ENCODE data around the gene NLRP1. TPM values are rescaled to one million over a fixed set of nuclear protein-coding genes. Genes with fewer than 3 reads are reported as not detected.

Gene NLRP1
- total RNA-seq, 4 donors from 2014 or later: 10.4 to 33.4 (median 14.3) TPM

DNA sequence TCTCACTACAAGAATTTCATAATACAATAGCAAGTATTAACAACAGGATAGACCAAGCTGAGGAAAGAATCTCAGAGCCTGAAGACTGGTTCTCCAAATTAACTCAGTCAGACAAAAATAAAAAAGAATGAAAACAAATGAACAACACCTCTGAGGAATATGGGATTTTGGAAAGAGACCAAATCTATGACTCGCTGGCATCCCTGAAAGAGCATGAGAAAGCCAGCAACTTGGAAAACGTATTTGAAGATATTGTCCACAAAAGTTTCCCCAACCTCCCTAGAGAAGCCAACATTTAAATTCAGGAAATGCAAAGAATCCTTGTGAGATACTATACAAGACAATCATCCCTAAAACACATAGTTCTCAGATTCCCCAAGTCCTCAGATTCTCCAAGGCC lies 20.9 kb downstream of the NLRP1 start:
- H3K4me1 ChIP-seq: peaks cover 0 to 5% (median 0%) of the 10 kb centered on the region in 3 donors
- no peak for TF ChIP-seq POLR2A (IDR thresholded peaks at IDR 0.05)
- TF ChIP-seq, protein P1, sequence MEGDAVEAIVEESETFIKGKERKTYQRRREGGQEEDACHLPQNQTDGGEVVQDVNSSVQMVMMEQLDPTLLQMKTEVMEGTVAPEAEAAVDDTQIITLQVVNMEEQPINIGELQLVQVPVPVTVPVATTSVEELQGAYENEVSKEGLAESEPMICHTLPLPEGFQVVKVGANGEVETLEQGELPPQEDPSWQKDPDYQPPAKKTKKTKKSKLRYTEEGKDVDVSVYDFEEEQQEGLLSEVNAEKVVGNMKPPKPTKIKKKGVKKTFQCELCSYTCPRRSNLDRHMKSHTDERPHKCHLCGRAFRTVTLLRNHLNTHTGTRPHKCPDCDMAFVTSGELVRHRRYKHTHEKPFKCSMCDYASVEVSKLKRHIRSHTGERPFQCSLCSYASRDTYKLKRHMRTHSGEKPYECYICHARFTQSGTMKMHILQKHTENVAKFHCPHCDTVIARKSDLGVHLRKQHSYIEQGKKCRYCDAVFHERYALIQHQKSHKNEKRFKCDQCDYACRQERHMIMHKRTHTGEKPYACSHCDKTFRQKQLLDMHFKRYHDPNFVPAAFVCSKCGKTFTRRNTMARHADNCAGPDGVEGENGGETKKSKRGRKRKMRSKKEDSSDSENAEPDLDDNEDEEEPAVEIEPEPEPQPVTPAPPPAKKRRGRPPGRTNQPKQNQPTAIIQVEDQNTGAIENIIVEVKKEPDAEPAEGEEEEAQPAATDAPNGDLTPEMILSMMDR (IDR thresholded peaks at IDR 0.05): no peak
- intact Hi-C loops (cut with DNase I): no loop called here
- H3K36me3 ChIP-seq: peaks cover 0 to 46% (median 10%) of the 10 kb centered on the region in 3 donors
- 38 to 43% methylated on average over 2 of the region's 2 CpGs for WGBS, 2 donors
- H3K4me3 ChIP-seq: no peak overlapping the region
- no peak overlapping the region for H3K27ac ChIP-seq
- no peaks in the 10 kb centered on the region for H3K27me3 ChIP-seq
- no peaks in the 10 kb centered on the region for H3K9me3 ChIP-seq
- no peak for DNase-seq

DNA sequence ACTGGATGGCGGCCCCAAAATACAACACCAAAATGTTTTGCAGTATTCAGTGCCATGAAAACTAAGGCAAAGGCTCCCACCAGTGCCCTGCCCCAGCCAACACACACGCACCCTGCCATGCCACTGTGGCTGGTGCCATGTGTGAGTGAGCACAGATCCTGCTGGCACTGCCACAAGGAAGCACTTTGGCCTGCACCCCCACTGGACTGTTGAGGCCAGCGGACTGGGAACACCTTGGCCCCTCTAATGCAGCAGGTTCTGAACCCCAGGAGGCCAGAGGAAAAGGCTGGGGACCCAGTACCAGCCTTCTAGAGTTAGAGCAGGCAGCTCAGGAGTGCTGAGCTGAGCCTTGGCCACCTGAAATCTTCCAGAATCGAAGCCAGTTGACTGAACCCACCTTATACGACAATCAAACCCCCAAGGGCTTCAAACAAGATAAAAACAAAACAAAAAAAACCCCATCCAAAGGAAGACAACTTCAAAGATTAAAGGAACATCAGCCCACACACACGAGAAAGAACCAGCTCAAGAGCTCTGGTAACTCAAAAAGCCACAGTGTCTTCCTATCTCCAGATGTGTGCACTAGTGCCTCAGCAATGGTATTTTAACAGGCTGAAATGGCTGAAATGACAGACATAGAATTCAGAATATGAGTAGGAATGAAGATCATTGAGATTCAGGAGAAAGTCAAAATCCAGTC lies 21.5 kb downstream of the NLRP1 start:
- WGBS, 2 donors: 56 to 83% methylated on average over 2 to 4 of the region's 6 CpGs

DNA sequence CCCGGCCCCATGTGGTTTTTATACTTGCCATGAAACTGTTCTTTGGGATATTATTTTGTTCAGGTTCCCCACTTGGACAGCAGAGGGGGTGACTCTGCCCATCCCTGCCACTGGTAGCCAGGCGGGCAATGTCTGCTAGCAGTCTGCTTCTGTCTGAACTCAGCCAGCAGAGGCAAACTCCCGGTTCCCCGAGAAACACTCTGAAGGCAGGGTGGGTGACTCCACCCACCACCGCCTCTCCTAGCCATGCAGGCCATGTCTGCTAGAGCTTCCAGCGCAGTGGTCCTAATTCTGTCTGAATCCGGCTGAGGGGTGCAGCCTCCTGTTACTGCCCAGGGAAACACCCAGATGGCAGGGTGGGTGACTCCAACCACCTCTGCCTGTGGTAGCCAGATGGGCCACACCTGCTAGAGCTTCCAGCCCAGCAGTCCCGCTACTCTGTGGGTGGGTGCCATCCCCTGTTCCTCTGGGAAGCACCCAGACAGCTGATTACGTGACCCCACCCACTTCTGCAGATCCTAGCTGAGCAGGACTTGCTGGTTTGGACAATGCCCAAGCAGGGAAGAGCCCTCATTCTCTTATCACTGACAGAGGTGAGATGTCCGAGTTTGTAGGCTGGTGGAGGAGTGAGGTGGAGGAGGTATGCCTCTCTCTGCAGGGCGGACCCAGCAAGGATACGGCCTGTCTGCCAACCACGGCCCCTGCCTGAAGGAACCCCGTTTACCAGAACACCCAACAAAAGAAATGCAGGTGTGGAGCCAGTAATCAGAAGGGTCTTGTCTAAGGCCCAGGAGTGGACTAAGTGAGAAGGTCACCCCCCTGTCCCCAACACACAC lies 22.4 kb downstream of the NLRP1 start:
- intact Hi-C loops (cut with DNase I): no loop called here
- DNase-seq: no peak
- Histone ChIP-seq H3K4me1 (peaks cover 0 to 5% (median 0%) of the 10 kb centered on the region in 3 donors), H3K9me3 (no peaks in the 10 kb centered on the region), H3K4me3 (no peak overlapping the region), H3K36me3 (peaks cover 7 to 48% (median 14%) of the 10 kb centered on the region in 3 donors), H3K27ac (no peak overlapping the region), H3K27me3 (no peaks in the 10 kb centered on the region)
- TF ChIP-seq, protein P1 (IDR thresholded peaks at IDR 0.05): no peak
- TF ChIP-seq POLR2A (IDR thresholded peaks at IDR 0.05): no peak
- WGBS, 2 donors: 93 to 95% methylated on average over 3 to 8 of the region's 14 CpGs

More for the DNA sequence above, 21.5 kb downstream of the NLRP1 start:
- H3K36me3 ChIP-seq: peaks cover 6 to 48% (median 14%) of the 10 kb centered on the region in 3 donors
- H3K27ac ChIP-seq: no peak overlapping the region
- peaks cover 0 to 5% (median 0%) of the 10 kb centered on the region in 3 donors for H3K4me1 ChIP-seq
- no peak overlapping the region for H3K4me3 ChIP-seq
- no peak for TF ChIP-seq POLR2A (IDR thresholded peaks at IDR 0.05)
- TF ChIP-seq, protein P1 (IDR thresholded peaks at IDR 0.05): no peak
- intact Hi-C loops (cut with DNase I): no loop called here
- no peak for DNase-seq
- H3K9me3 ChIP-seq: no peaks in the 10 kb centered on the region
- H3K27me3 ChIP-seq: no peaks in the 10 kb centered on the region

DNA sequence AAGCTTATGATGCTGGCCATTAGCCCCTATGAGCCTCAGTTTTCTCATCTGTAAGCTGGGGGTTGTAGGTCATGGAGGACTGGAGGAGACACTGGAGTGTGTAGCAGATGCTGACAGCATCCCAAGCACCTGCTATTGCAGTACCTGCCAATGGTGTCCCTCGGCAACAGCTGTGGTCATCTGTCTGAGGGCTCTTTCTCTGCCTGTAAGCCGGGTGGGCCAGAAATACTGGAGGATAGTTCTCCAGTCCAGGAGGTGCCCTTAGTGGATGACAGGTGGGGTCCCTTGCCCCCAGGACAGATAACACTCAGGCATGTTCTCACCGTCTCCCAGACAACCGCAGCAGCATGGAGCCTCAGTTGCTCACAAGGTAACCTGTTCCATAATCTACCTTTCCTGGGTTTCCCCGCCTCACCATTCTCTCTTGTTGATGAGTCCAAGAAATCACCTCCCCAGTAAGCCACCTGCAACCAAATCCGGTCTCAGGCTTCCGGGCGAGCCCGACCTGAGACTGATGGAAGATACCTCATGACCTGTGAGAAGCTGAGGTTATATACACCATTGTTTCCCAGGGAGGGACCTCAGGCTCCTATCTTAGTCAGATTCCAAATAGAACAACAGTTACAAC lies 23.8 kb downstream of the NLRP1 start:
- H3K4me3 ChIP-seq: no peak overlapping the region
- intact Hi-C loops (cut with DNase I): no loop called here
- H3K9me3 ChIP-seq: no peaks in the 10 kb centered on the region
- peaks cover 7 to 50% (median 14%) of the 10 kb centered on the region in 3 donors for H3K36me3 ChIP-seq
- no peaks in the 10 kb centered on the region for H3K27me3 ChIP-seq
- WGBS, 2 donors: 91 to 95% methylated on average over 7 to 9 of the region's 9 CpGs
- peaks cover 0 to 5% (median 0%) of the 10 kb centered on the region in 3 donors for H3K4me1 ChIP-seq
- H3K27ac ChIP-seq: no peak overlapping the region
- TF ChIP-seq, protein P1 (IDR thresholded peaks at IDR 0.05): no peak
- no peak for TF ChIP-seq POLR2A (IDR thresholded peaks at IDR 0.05)
- no peak for DNase-seq
